Lower lobe of right lung (tissue), 2 donors: ENCODE measurements around the gene ZFYVE1. TPM values are rescaled to one million over a fixed set of nuclear protein-coding genes. Genes with fewer than 3 reads are reported as not detected.
A peak's percentile ranks its signal among the peaks of the same experiment; 100 is the strongest.

Source experiments
- ATAC-seq, 2 donors: fragments of 200-7000 bp; cut with Tn5 transposase; one replicate each; pipeline ENCODE4 v1.9.1; 2020 to 2022; ENCODE audit warnings: mild to moderate bottlenecking in 2 of 2, moderate library complexity in 2 of 2
- DNase-seq: peaks from one replicate; pipeline ENCODE4 v3.0.0-alpha.2; 2020
- H3K27ac ChIP-seq: fragments of 200-600 bp; one replicate; pipeline ENCODE4 v1.8.0; 2022
- H3K27me3 ChIP-seq: fragments of 200-600 bp; one replicate; pipeline ENCODE4 v1.8.0; 2022; ENCODE audit warnings: low read depth
- H3K36me3 ChIP-seq: fragments of 200-600 bp; one replicate; pipeline ENCODE4 v1.8.0; 2022; ENCODE audit warnings: mild to moderate bottlenecking
- H3K4me1 ChIP-seq: fragments of 200-600 bp; one replicate; pipeline ENCODE4 v1.8.0; 2022
- H3K4me3 ChIP-seq: fragments of 200-600 bp; one replicate; pipeline ENCODE4 v1.8.0; 2022; ENCODE audit warnings: mild to moderate bottlenecking
- H3K9me3 ChIP-seq: fragments of 200-600 bp; one replicate; pipeline ENCODE4 v1.8.0; 2022
- intact Hi-C: fragments of 100-400 bp; cut with DNase I; formaldehyde crosslinking; loops from one replicate; pipeline ENCODE4 v1.11.0; 2022
- total RNA-seq: library from RNA; stranded (reverse); fragmentation: NEBNext Ultra II Directional; extraction: Animal tissue kit (Norgen Biotek cat#: 25700); gene quantifications from one replicate; pipeline ENCODE4 v1.2.1, GENCODE V29; 2021
- TF ChIP-seq, protein P1 (sequence below): fragments of 200-600 bp; IDR thresholded peaks from one replicate; pipeline ENCODE4 v1.8.0; 2022; ENCODE audit warnings: antibody characterized with exemption, mild to moderate bottlenecking
- donor health status: DM: no; HTN: yes; CAD: no; lungs with severe emphysema.

ZFYVE1 gene
- total RNA-seq, 1 donor from 2014 or later = 20.1 TPM

- DNase-seq (no peak), ATAC-seq (no peak)
- H3K27ac ChIP-seq = no peak overlapping the region
- intact Hi-C loops = no loop called here
- TF ChIP-seq, protein P1, sequence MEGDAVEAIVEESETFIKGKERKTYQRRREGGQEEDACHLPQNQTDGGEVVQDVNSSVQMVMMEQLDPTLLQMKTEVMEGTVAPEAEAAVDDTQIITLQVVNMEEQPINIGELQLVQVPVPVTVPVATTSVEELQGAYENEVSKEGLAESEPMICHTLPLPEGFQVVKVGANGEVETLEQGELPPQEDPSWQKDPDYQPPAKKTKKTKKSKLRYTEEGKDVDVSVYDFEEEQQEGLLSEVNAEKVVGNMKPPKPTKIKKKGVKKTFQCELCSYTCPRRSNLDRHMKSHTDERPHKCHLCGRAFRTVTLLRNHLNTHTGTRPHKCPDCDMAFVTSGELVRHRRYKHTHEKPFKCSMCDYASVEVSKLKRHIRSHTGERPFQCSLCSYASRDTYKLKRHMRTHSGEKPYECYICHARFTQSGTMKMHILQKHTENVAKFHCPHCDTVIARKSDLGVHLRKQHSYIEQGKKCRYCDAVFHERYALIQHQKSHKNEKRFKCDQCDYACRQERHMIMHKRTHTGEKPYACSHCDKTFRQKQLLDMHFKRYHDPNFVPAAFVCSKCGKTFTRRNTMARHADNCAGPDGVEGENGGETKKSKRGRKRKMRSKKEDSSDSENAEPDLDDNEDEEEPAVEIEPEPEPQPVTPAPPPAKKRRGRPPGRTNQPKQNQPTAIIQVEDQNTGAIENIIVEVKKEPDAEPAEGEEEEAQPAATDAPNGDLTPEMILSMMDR = no peak
- H3K9me3 ChIP-seq = no peaks in the 10 kb centered on the region
- H3K4me1 ChIP-seq = no peaks in the 10 kb centered on the region
- no peak overlapping the region for H3K4me3 ChIP-seq
- H3K36me3 ChIP-seq = peaks cover 65% of the 10 kb centered on the region
- H3K27me3 ChIP-seq = no peaks in the 10 kb centered on the region
Measured at GRCh38 chr14:72952171-72952570, 74.7 kb downstream of the ZFYVE1 start.

- TF ChIP-seq, protein P1 = peak; percentile 87
- peak in 1 of 2 donors; percentile 52 for ATAC-seq
- Histone ChIP-seq H3K4me1 (no peaks in the 10 kb centered on the region), H3K4me3 (no peak overlapping the region), H3K36me3 (peaks cover 47% of the 10 kb centered on the region), H3K9me3 (no peaks in the 10 kb centered on the region), H3K27me3 (no peaks in the 10 kb centered on the region), H3K27ac (no peak overlapping the region)
- DNase-seq = peak; percentile 67
- intact Hi-C loops = loop anchor here (5.0 kb wide), 1 partner anchor 431 kb away; no protein-coding TSS in a partner anchor
Measured at GRCh38 chr14:72948481-72949138, 78.3 kb downstream of the ZFYVE1 start.

DNA sequence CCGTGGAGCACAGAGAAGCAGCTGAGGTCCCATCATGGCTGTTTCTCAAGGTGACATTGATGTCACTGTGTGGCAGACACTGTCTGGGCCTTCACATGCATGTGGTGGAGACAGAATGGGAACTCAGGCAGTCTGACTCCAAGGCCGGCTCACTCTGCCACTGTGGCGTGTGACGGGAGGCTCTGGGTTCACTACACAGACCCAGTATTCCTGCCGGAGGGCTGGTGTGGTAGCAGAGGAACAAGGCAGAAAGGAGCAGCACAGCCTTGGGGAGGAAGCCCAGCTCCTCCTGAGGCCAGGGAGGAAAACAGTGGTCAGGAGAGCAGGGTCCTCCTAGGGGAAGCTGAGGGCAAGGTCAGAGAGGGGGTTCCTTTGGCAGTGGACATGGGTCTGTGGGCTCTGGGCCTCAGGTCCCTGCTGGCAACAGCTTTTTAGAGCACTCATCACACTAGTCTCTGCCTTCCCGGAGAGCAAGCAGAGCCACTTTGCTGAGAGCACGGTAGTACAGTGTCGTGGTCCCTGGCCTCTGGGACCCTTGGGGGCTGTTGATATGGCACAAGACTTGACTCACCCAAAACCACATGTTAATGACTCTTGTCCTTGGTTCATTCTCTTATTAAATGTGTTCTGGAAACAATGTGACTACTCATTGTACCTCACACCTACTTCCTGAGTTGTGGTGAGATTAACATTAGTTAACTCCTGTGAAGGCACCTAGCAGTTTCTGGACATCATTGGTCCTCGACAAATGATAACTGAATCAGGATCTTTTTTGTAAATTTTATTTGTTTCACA, 79.3 kb downstream of the ZFYVE1 start:
- Histone ChIP-seq H3K27me3 (no peaks in the 10 kb centered on the region), H3K4me3 (no peak overlapping the region), H3K36me3 (peaks cover 57% of the 10 kb centered on the region), H3K4me1 (no peaks in the 10 kb centered on the region), H3K9me3 (no peaks in the 10 kb centered on the region), H3K27ac (no peak overlapping the region)
- intact Hi-C loops = loop anchor here (5.0 kb wide), 1 partner anchor 430 kb away; no protein-coding TSS in a partner anchor
- ATAC-seq (no peak), DNase-seq (no peak)
- TF ChIP-seq, protein P1 = no peak

DNA sequence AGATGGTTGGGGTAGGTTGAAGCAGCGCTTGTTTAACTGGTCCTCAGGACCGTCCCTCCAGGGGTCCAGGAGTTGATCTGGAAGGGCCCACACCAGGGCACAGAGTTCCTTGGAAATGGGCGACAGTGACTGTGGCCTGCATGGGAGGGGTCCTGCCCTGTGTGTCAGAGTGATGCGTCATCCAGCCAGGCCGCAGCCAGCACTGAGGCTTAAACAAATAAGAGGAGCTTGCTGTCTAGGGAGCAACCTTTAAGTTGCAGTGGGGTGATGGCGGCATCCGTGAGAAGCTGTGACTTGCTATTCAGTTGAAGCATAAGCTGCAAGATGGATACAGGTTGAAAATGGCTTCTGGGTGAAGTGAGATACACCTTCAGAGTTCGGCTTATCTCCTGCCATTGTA, 80.4 kb downstream of the ZFYVE1 start:
- Histone ChIP-seq H3K27me3 (no peaks in the 10 kb centered on the region), H3K36me3 (peaks cover 59% of the 10 kb centered on the region)

DNA sequence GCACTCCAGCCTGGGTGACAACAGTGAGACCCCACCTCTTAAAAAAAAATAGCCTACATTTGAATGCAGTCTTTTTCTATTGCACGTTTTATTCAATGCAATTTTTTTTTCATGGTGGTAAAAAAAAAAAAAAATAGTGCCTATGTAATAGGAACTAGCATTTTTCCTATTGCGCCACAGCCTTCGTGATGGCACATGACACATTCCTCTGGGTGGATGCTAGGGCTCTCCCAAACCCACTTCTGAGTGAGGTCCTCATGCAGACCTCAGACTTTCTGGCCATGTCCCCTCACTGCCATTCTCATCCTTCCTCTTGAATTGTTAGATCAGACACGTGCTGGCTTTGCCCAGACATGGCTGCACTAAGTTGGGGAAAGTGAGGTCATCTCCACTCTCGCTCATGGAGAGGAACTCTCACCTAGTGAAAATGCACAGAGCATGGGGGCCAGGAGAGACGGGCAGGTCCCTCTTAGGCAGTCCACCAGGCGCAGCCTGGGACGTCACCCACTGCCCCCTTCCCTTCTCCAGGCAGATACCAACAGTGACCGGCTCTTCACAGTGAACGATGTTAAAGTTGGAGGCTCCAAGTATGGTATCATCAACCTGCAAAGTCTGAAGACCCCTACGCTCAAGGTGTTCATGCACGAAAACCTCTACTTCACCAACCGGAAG, 81.4 kb downstream of the ZFYVE1 start:
- intact Hi-C loops = loop anchor here (5.0 kb wide), 1 partner anchor 428 kb away; no protein-coding TSS in a partner anchor
- no peak overlapping the region for H3K4me3 ChIP-seq
- ATAC-seq (no peak), DNase-seq (no peak)
- H3K27ac ChIP-seq = no peak overlapping the region
- no peaks in the 10 kb centered on the region for H3K9me3 ChIP-seq
- H3K27me3 ChIP-seq = no peaks in the 10 kb centered on the region
- peaks cover 64% of the 10 kb centered on the region for H3K36me3 ChIP-seq
- H3K4me1 ChIP-seq = no peaks in the 10 kb centered on the region
- TF ChIP-seq, protein P1 = no peak

More for the DNA sequence above, 80.4 kb downstream of the ZFYVE1 start:
- intact Hi-C loops = loop anchor here (5.0 kb wide), 1 partner anchor 429 kb away; no protein-coding TSS in a partner anchor
- ATAC-seq (no peak), DNase-seq (no peak)
- no peak overlapping the region for H3K4me3 ChIP-seq
- TF ChIP-seq, protein P1 = no peak
- H3K4me1 ChIP-seq = no peaks in the 10 kb centered on the region
- no peaks in the 10 kb centered on the region for H3K9me3 ChIP-seq
- H3K27ac ChIP-seq = no peak overlapping the region
